A549 (cell line): ENCODE measurements around the gene MAP6D1. TPM values are rescaled to one million over a fixed set of nuclear protein-coding genes. Genes with fewer than 3 reads are reported as not detected.

Experiments used
- ATAC-seq, 2 experiments: fragments of 200-7000 bp in 1 of 2; fragments of >200 bp in 1 of 2; cut with Nextera tagmentation in 1 of 2; cut with Tn5 transposase in 1 of 2; 3 replicates each; pipeline versions ENCODE4 v1.8.0 to v1.9.1; 2018 to 2020; ENCODE audit warnings: mild to moderate bottlenecking in 1 of 2, moderate library complexity in 1 of 2
- CTCF ChIA-PET: fragments of 300-600 bp; sonication (Branson Sonifier 250); formaldehyde crosslinking; extraction: SDS; loops from one replicate; lab custom pipeline; 2021; ENCODE audit warnings: antibody characterized with exemption, inconsistent platforms; lab: Yijun Ruan, JAX
- POLR2A ChIA-PET: fragments of 350-600 bp; formaldehyde crosslinking; extraction: SDS; loops from one replicate; lab custom pipeline; 2021; ENCODE audit warnings: antibody characterized with exemption, inconsistent platforms; lab: Yijun Ruan, JAX
- DNase-seq, 2 experiments: peaks; one replicate each; pipeline versions ENCODE4 v3.0.0 to v3.0.0-alpha.2; 2011 to 2016; ENCODE audit warnings: low read depth in 1 of 2, low spot score in 1 of 2
- FAIRE-seq: peaks from 2 replicates; lab custom pipeline; 2011; peaks lifted over from hg19 to GRCh38; lab: Jason Lieb, UNC
- H3K27ac ChIP-seq, 2 experiments: fragments of >200 bp; sonication (Bioruptor Twin); formaldehyde crosslinking; 3 replicates each; pipeline ENCODE4 v1.5.1; 2016 to 2017
- H3K4me1 ChIP-seq: fragments of >200 bp; sonication (Bioruptor Twin); formaldehyde crosslinking; 3 replicates; pipeline ENCODE4 v1.6.1; 2016
- H3K4me2 ChIP-seq: fragments of >200 bp; sonication (Bioruptor Twin); formaldehyde crosslinking; 3 replicates; pipeline ENCODE4 v1.6.1; 2016
- H3K4me3 ChIP-seq: fragments of >200 bp; sonication (Bioruptor Twin); formaldehyde crosslinking; 3 replicates; pipeline ENCODE4 v1.5.1; 2016
- H3K9me3 ChIP-seq: fragments of >200 bp; sonication (Bioruptor Twin); formaldehyde crosslinking; 3 replicates; pipeline ENCODE4 v1.6.1; 2016
- BCL3 ChIP-seq: fragments of >200 bp; sonication (Bioruptor Twin); formaldehyde crosslinking; IDR thresholded peaks from 3 replicates; pipeline ENCODE4 v1.6.1; 2016
- CHD2 ChIP-seq: fragments of 150-350 bp; IDR thresholded peaks from 2 replicates; pipeline ENCODE4 v1.6.1; 2014; ENCODE audit warnings: low read length; ENCODE audit not compliant: partially characterized antibody
- EHMT2 ChIP-seq: fragments of 200-600 bp; sonication (generic); IDR thresholded peaks from 2 replicates; pipeline ENCODE4 v1.6.1; 2016; ENCODE audit warnings: antibody characterized with exemption, low read depth, mild to moderate bottlenecking, moderate library complexity
- ESRRA ChIP-seq: fragments of 150-350 bp; IDR thresholded peaks from 2 replicates; pipeline ENCODE4 v1.6.1; 2014; ENCODE audit warnings: mild to moderate bottlenecking, low read length, borderline replicate concordance
- GATA3 ChIP-seq: IDR thresholded peaks from 2 replicates; pipeline ENCODE4 v1.6.1; 2012; ENCODE audit warnings: borderline replicate concordance
- HES2 ChIP-seq: fragments of >200 bp; sonication (Bioruptor Twin); formaldehyde crosslinking; IDR thresholded peaks from 2 replicates; pipeline ENCODE4 v1.6.1; 2016
- HEYL ChIP-seq: fragments of 250-450 bp; sonication (Bioruptor Pico); IDR thresholded peaks from 2 replicates; pipeline ENCODE4 v1.8.0; 2021; ENCODE audit warnings: mild to moderate bottlenecking, moderate library complexity
- HMGXB4 ChIP-seq: fragments of 250-450 bp; sonication (Bioruptor Pico); IDR thresholded peaks from 2 replicates; pipeline ENCODE4 v1.5.0; 2021; ENCODE audit warnings: mild to moderate bottlenecking, moderate library complexity, borderline replicate concordance
- HOXB13 ChIP-seq: fragments of 250-450 bp; sonication (Bioruptor Pico); IDR thresholded peaks from 2 replicates; pipeline ENCODE4 v1.5.0; 2020; ENCODE audit warnings: low read depth, mild to moderate bottlenecking, moderate library complexity
- HOXB5 ChIP-seq: fragments of 250-450 bp; sonication (Bioruptor Pico); IDR thresholded peaks from 2 replicates; pipeline ENCODE4 v1.5.0; 2020; ENCODE audit warnings: mild to moderate bottlenecking, moderate library complexity
- KDM5A ChIP-seq: fragments of 200-600 bp; sonication (generic); IDR thresholded peaks from 2 replicates; pipeline ENCODE4 v1.6.1; 2016; ENCODE audit warnings: antibody characterized with exemption, mild to moderate bottlenecking
- MAX ChIP-seq: IDR thresholded peaks from 2 replicates; pipeline ENCODE4 v1.6.1; 2012
- MYC ChIP-seq: IDR thresholded peaks from 2 replicates; pipeline ENCODE4 v1.6.1; 2012; ENCODE audit warnings: mild to moderate bottlenecking, inconsistent platforms, low read length, improper control_type of control experiment, borderline replicate concordance
- NFE2L2 ChIP-seq: fragments of 150-350 bp; conservative IDR thresholded peaks from 2 replicates; pipeline ENCODE4 v1.6.1; 2014; ENCODE audit warnings: low read length
- NPAS2 ChIP-seq: fragments of 250-450 bp; sonication (Bioruptor Pico); IDR thresholded peaks from 2 replicates; pipeline ENCODE4 v1.8.0; 2022; ENCODE audit warnings: mild to moderate bottlenecking, moderate library complexity, borderline replicate concordance
- POLR2AphosphoS2 ChIP-seq: conservative IDR thresholded peaks from 2 replicates; pipeline ENCODE4 v1.6.1; 2012; ENCODE audit warnings: low read length, improper control_type of control experiment, inconsistent platforms
- RAD21 ChIP-seq, 2 experiments: fragments of >200 bp in 1 of 2; sonication (Bioruptor Twin) in 1 of 2; formaldehyde crosslinking in 1 of 2; IDR thresholded peaks in 1 of 2; conservative IDR thresholded peaks in 1 of 2; 2 replicates in 1 of 2; 3 replicates in 1 of 2; pipeline ENCODE4 v1.6.1; 2012 to 2018; ENCODE audit warnings: inconsistent platforms in 1 of 2
- RFX5 ChIP-seq: fragments of 450-650 bp; IDR thresholded peaks from 2 replicates; pipeline ENCODE4 v1.7.1; 2014; ENCODE audit warnings: antibody characterized with exemption, mild to moderate bottlenecking, moderate library complexity
- SMC3 ChIP-seq: fragments of >200 bp; sonication (Bioruptor Twin); formaldehyde crosslinking; IDR thresholded peaks from 3 replicates; pipeline ENCODE4 v1.6.1; 2018; ENCODE audit warnings: inconsistent platforms
- SREBF2 ChIP-seq: fragments of 450-650 bp; IDR thresholded peaks from 2 replicates; pipeline ENCODE4 v1.6.1; 2014; ENCODE audit warnings: mild to moderate bottlenecking, moderate library complexity
- ZC3H11A ChIP-seq: fragments of 450-650 bp; IDR thresholded peaks from 2 replicates; pipeline ENCODE4 v1.6.1; 2014; ENCODE audit warnings: antibody characterized with exemption, mild to moderate bottlenecking
- ZNF302 ChIP-seq: fragments of 250-450 bp; sonication (Bioruptor Pico); IDR thresholded peaks from 2 replicates; pipeline ENCODE4 v1.9.0; 2021; ENCODE audit warnings: inconsistent platforms, mild to moderate bottlenecking, moderate library complexity
- WGBS: methylation state at CpG from one replicate; pipeline ENCODE4 v1.1.6; 2017; ENCODE audit errors: missing lambda C conversion rate; 5-methylcytosine and 5-hydroxymethylcytosine counted together
- polyA plus RNA-seq, 4 experiments: library from polyadenylated mRNA; depleted of rRNA in 3 of 4; stranded (reverse); fragments of >200 nt; fragmentation: RNase III in 1 of 4; extraction: RNeasy Plus Mini Kit Qiagen cat#74134 plus additional on column Dnase treatment in 1 of 4; gene quantifications; 2 replicates in 3 of 4; 3 replicates in 1 of 4; pipeline ENCODE4 v1.2.3, GENCODE V29; 2011 to 2017

The MAP6D1 gene
- polyA plus RNA-seq, 2 of the 4 experiments (the other 2 are of a cell fraction) = 0.68 to 1.2 TPM

GRCh38 chr3:183797996-183798395, 27.4 kb downstream of the MAP6D1 start:
- Histone ChIP-seq H3K4me1 (no peaks in the 10 kb centered on the region), H3K9me3 (no peaks in the 10 kb centered on the region)
- CTCF ChIA-PET = no interaction called here
- POLR2A ChIA-PET = no interaction called here
- no peak for TF ChIP-seq HOXB5
- no peak for TF ChIP-seq ZC3H11A
- no peak for TF ChIP-seq HMGXB4 (CRISPR knock-in tag)
- no peak for TF ChIP-seq POLR2AphosphoS2
- TF ChIP-seq HES2 = no peak
- no peak for TF ChIP-seq SMC3
- TF ChIP-seq ZNF302 (CRISPR knock-in tag) = no peak
- TF ChIP-seq EHMT2 = no peak
- TF ChIP-seq MYC = no peak
- TF ChIP-seq MAX = no peak
- TF ChIP-seq HEYL (CRISPR knock-in tag) = no peak
- no peak for TF ChIP-seq CHD2
- no peak for TF ChIP-seq ESRRA
- TF ChIP-seq HOXB13 (CRISPR knock-in tag) = no peak
- TF ChIP-seq NFE2L2 = no peak
- TF ChIP-seq, all 56 proteins: peak for 0
- Histone ChIP-seq H3K4me3 (no peak overlapping the region), H3K27ac (no peak overlapping the region), H3K4me2 (no peak overlapping the region)
- no peak for ATAC-seq
- WGBS = 92% methylated on average over 5 of the region's 9 CpGs
- DNase-seq = no peak
- FAIRE-seq = no peak

GRCh38 chr3:183796372-183796771, 29.0 kb downstream of the MAP6D1 start:
- POLR2A ChIA-PET = no interaction called here
- H3K4me1 ChIP-seq = no peaks in the 10 kb centered on the region
- no peak overlapping the region for H3K4me3 ChIP-seq
- H3K27ac ChIP-seq = no peak overlapping the region
- ATAC-seq = no peak
- no peak for TF ChIP-seq ZC3H11A
- TF ChIP-seq SMC3 = no peak
- no peak for TF ChIP-seq SREBF2
- no peak for TF ChIP-seq ZNF302 (CRISPR knock-in tag)
- TF ChIP-seq POLR2AphosphoS2 = no peak
- TF ChIP-seq BCL3 = no peak
- no peak for TF ChIP-seq KDM5A
- no peak for TF ChIP-seq RFX5
- no peak for TF ChIP-seq ESRRA
- no peak for TF ChIP-seq NPAS2 (CRISPR knock-in tag)
- TF ChIP-seq HMGXB4 (CRISPR knock-in tag) = no peak
- TF ChIP-seq RAD21 (conservative IDR thresholded peaks at IDR 0.05 in 1 of 2, IDR thresholded peaks at IDR 0.05 in 1 of 2) = no peak
- no peak for TF ChIP-seq HEYL (CRISPR knock-in tag)
- TF ChIP-seq GATA3 = no peak
- no peak for DNase-seq
- no peak overlapping the region for H3K4me2 ChIP-seq
- CTCF ChIA-PET = no interaction called here
- no peaks in the 10 kb centered on the region for H3K9me3 ChIP-seq
- no peak for FAIRE-seq
- 92% methylated on average over 6 of the region's 6 CpGs for WGBS
